ENCODE results near the gene IRF4.
"Not testable (repeated sequence)": the region's sequence is repeated elsewhere in the genome, so short reads cannot be mapped to it uniquely, and the experiment has no call there.

IRF4 gene

DNA sequence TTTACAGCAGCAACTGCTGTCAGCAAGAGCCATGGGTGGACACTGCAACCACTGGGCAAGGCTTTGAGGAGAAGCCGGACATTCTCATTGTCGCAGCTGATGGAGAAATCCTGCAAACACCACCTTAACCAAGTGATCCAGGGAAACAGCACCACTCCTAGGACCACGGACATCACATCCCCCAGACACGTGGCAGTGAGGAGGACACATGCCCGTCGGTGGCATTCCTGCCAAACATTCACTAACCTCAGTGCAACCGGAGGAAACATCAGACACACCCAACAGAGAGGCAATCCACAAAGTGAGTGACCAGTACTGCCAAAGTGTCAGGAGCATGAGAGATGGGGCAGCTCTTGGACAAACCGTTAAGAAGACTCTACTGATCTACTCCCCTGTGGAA is 16.6 kb upstream of the IRF4 start:
- H3K23ac ChIP-seq (ENCODE audit: low read depth, low read length, poor library complexity) = peak overlapping the region; percentile 3
- no peak overlapping the region for H4K91ac ChIP-seq (ENCODE audit: low read depth, low read length, poor library complexity)
- H2BK12ac ChIP-seq (ENCODE audit: low read length) = no peak overlapping the region
- no peak overlapping the region for H2BK5ac ChIP-seq (ENCODE audit: low read length)
- H3K4me3 ChIP-seq (ENCODE audit: low read length in 2 of 2) = no peak overlapping the region
- no peaks in the 10 kb centered on the region for H3K4me1 ChIP-seq (ENCODE audit: control insufficient read depth in 2 of 2, insufficient read depth in 1 of 2, low read depth in 1 of 2, low read length in 2 of 2)
- WGBS, 2 donors (ENCODE audit: extremely low coverage in 2 of 2, insufficient read length in 2 of 2, insufficient replicate concordance in 1 of 2) = no CpG with 5 or more reads among the region's 8 CpGs
- H3K27ac ChIP-seq (replicated peaks; ENCODE audit: low read length) = no peak overlapping the region
- no peak overlapping the region for H3K4me2 ChIP-seq (ENCODE audit: insufficient read depth, low read length, poor library complexity, severe bottlenecking)
- H3K14ac ChIP-seq (ENCODE audit: low read length) = no peak overlapping the region
- peaks cover 0 to 39% of the 10 kb centered on the region in 2 donors for H3K9me3 ChIP-seq (replicated peaks in 1 of 2; ENCODE audit: control insufficient read depth in 2 of 2, insufficient read depth in 1 of 2, low read depth in 1 of 2, low read length in 2 of 2)
- H2BK15ac ChIP-seq (ENCODE audit: low read length) = no peak overlapping the region
- no peaks in the 10 kb centered on the region for H3K36me3 ChIP-seq (replicated peaks in 1 of 2; ENCODE audit: control insufficient read depth in 2 of 2, insufficient read depth in 2 of 2, low read length in 2 of 2)
- no peak overlapping the region for H3K18ac ChIP-seq (ENCODE audit: low read length)
- no peak overlapping the region for H2BK120ac ChIP-seq (ENCODE audit: low read depth, low read length)
- peaks cover 0 to 34% (median 2%) of the 10 kb centered on the region in 3 experiments for H3K27me3 ChIP-seq (ENCODE audit: control insufficient read depth in 3 of 3, insufficient read depth in 3 of 3, low read depth in 1 of 3, low read length in 3 of 3)
- H2AK5ac ChIP-seq (ENCODE audit: low read depth, low read length) = no peak overlapping the region
- no peak overlapping the region for H3K4ac ChIP-seq (ENCODE audit: low read length)
- H2AFZ ChIP-seq (ENCODE audit: low read length) = no peak overlapping the region
- no peak overlapping the region for H4K8ac ChIP-seq (ENCODE audit: low read depth, low read length)
- no peak for DNase-seq (ENCODE audit: low spot score)
- no peak overlapping the region for H3K9ac ChIP-seq (ENCODE audit: low read depth, low read length, poor library complexity)
- H3K79me1 ChIP-seq (ENCODE audit: low read depth, low read length) = no peaks in the 10 kb centered on the region

- H3K36me3 ChIP-seq (replicated peaks in 1 of 2; ENCODE audit: control insufficient read depth in 2 of 2, insufficient read depth in 2 of 2, low read length in 2 of 2) = no peaks in the 10 kb centered on the region
- no peak overlapping the region for H3K4ac ChIP-seq (ENCODE audit: low read length)
- H3K4me1 ChIP-seq (ENCODE audit: control insufficient read depth in 2 of 2, insufficient read depth in 1 of 2, low read depth in 1 of 2, low read length in 2 of 2) = no peaks in the 10 kb centered on the region
- no peak overlapping the region for H2AFZ ChIP-seq (ENCODE audit: low read length)
- no peak overlapping the region for H2BK15ac ChIP-seq (ENCODE audit: low read length)
- H3K79me1 ChIP-seq (ENCODE audit: low read depth, low read length) = no peaks in the 10 kb centered on the region
- DNase-seq (ENCODE audit: low spot score) = no peak
- peaks cover 0 to 52% (median 2%) of the 10 kb centered on the region in 3 experiments for H3K27me3 ChIP-seq (ENCODE audit: control insufficient read depth in 3 of 3, insufficient read depth in 3 of 3, low read depth in 1 of 3, low read length in 3 of 3)
- H3K9me3 ChIP-seq (replicated peaks in 1 of 2; ENCODE audit: control insufficient read depth in 2 of 2, insufficient read depth in 1 of 2, low read depth in 1 of 2, low read length in 2 of 2) = peaks cover 0 to 45% of the 10 kb centered on the region in 2 donors
- no peak overlapping the region for H2BK120ac ChIP-seq (ENCODE audit: low read depth, low read length)
- no peak overlapping the region for H3K4me2 ChIP-seq (ENCODE audit: insufficient read depth, low read length, poor library complexity, severe bottlenecking)
- no peak overlapping the region for H3K4me3 ChIP-seq (ENCODE audit: low read length in 2 of 2)
- H3K9ac ChIP-seq (ENCODE audit: low read depth, low read length, poor library complexity) = no peak overlapping the region
- no peak overlapping the region for H3K27ac ChIP-seq (replicated peaks; ENCODE audit: low read length)
- no peak overlapping the region for H2AK5ac ChIP-seq (ENCODE audit: low read depth, low read length)
- no peak overlapping the region for H3K14ac ChIP-seq (ENCODE audit: low read length)
- no peak overlapping the region for H2BK5ac ChIP-seq (ENCODE audit: low read length)
- H4K8ac ChIP-seq (ENCODE audit: low read depth, low read length) = no peak overlapping the region
- H4K91ac ChIP-seq (ENCODE audit: low read depth, low read length, poor library complexity) = no peak overlapping the region
- no peak overlapping the region for H2BK12ac ChIP-seq (ENCODE audit: low read length)
- no peak overlapping the region for H3K23ac ChIP-seq (ENCODE audit: low read depth, low read length, poor library complexity)
- no CpG with 5 or more reads among the region's 10 CpGs for WGBS, 2 donors (ENCODE audit: extremely low coverage in 2 of 2, insufficient read length in 2 of 2, insufficient replicate concordance in 1 of 2)
- no peak overlapping the region for H3K18ac ChIP-seq (ENCODE audit: low read length)
Measured at GRCh38 chr6:376827-377640, 14.5 kb upstream of the IRF4 start.

DNA sequence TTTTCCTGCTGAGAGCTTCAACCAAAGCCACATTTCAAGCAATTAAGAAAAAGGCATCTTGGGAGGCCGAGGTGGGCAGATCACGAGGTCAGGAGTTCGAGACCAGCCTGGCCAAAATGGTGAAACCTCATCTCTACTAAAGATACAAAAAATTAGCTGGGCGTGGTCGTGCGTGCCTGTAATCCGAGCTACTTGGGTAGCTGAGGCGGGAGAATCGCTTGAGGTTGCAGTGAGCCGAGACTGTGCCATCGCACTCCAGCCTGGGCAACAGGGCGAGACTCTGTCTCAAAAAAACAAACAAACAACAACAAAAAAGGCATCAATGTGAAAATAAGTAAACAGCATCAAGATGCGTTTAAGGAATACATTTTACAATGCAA is 13.9 kb upstream of the IRF4 start:
- not testable (repeated sequence) for H3K14ac ChIP-seq (ENCODE audit: low read length); H4K91ac ChIP-seq (ENCODE audit: low read depth, low read length, poor library complexity); H3K9ac ChIP-seq (ENCODE audit: low read depth, low read length, poor library complexity); H3K4ac ChIP-seq (ENCODE audit: low read length); H2BK5ac ChIP-seq (ENCODE audit: low read length); H2BK120ac ChIP-seq (ENCODE audit: low read depth, low read length); H2AK5ac ChIP-seq (ENCODE audit: low read depth, low read length); H3K36me3 ChIP-seq (replicated peaks in 1 of 2; ENCODE audit: control insufficient read depth in 2 of 2, insufficient read depth in 2 of 2, low read length in 2 of 2); H3K4me2 ChIP-seq (ENCODE audit: insufficient read depth, low read length, poor library complexity, severe bottlenecking); H3K23ac ChIP-seq (ENCODE audit: low read depth, low read length, poor library complexity); H4K8ac ChIP-seq (ENCODE audit: low read depth, low read length); DNase-seq (ENCODE audit: low spot score); H3K4me3 ChIP-seq (ENCODE audit: low read length in 2 of 2); H3K27ac ChIP-seq (replicated peaks; ENCODE audit: low read length); H2BK12ac ChIP-seq (ENCODE audit: low read length); H3K18ac ChIP-seq (ENCODE audit: low read length); H2AFZ ChIP-seq (ENCODE audit: low read length); H3K79me1 ChIP-seq (ENCODE audit: low read depth, low read length); H3K4me1 ChIP-seq (ENCODE audit: control insufficient read depth in 2 of 2, insufficient read depth in 1 of 2, low read depth in 1 of 2, low read length in 2 of 2); H2BK15ac ChIP-seq (ENCODE audit: low read length)
- no CpG with 5 or more reads among the region's 13 CpGs for WGBS, 2 donors (ENCODE audit: extremely low coverage in 2 of 2, insufficient read length in 2 of 2, insufficient replicate concordance in 1 of 2)
- peaks cover 0 to 58% (median 2%) of the 10 kb centered on the region in 3 experiments for H3K27me3 ChIP-seq (ENCODE audit: control insufficient read depth in 3 of 3, insufficient read depth in 3 of 3, low read depth in 1 of 3, low read length in 3 of 3)
- peaks cover 0 to 44% of the 10 kb centered on the region in 2 donors for H3K9me3 ChIP-seq (replicated peaks in 1 of 2; ENCODE audit: control insufficient read depth in 2 of 2, insufficient read depth in 1 of 2, low read depth in 1 of 2, low read length in 2 of 2)

DNA sequence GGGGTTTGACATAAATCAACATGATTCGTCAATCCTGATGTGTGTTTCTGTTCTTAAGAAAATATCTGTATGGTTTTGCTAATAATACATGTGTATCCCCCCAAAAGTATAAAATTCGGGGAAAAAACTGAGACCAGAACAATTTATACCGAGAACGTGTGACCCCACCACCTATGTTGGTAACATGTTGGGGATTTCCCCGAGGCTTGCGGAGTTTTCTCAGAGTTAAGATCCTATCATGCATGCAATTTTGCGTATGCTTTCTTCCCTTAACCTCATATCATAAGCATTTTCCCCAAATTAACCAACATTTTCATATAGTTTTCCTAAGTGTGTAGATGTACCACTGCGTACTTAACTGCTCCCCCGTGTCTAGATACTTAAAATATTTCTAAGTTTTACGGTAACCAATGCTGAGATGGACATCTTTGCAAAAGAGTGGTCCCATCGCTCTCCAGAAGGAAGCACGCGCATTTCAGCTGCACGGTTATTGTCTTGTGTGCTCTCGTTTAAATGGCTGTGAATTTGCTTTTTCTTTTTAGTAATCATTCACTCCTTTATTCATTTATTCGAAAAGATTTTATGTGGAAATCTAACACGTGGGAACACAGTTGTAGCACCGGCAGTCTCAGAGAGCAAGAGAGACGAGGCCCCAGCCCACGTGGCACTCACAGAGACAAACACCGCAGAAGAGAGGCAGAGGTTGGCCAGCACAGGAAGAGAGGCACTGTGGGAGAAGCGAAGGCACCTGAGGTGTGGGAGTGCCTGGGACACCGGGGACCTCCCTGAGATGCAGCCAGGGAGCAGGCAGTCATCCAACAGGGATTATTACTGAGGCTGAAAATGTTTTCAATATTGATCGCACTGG is 13.2 kb upstream of the IRF4 start:
- no peak for DNase-seq (ENCODE audit: low spot score)
- Histone ChIP-seq H3K4me2 (ENCODE audit: insufficient read depth, low read length, poor library complexity, severe bottlenecking) (no peak overlapping the region), H3K4me1 (ENCODE audit: control insufficient read depth in 2 of 2, insufficient read depth in 1 of 2, low read depth in 1 of 2, low read length in 2 of 2) (no peaks in the 10 kb centered on the region), H3K23ac (ENCODE audit: low read depth, low read length, poor library complexity) (no peak overlapping the region), H2BK15ac (ENCODE audit: low read length) (no peak overlapping the region), H3K36me3 (replicated peaks in 1 of 2; ENCODE audit: control insufficient read depth in 2 of 2, insufficient read depth in 2 of 2, low read length in 2 of 2) (no peaks in the 10 kb centered on the region), H3K79me1 (ENCODE audit: low read depth, low read length) (no peaks in the 10 kb centered on the region), H2BK12ac (ENCODE audit: low read length) (no peak overlapping the region), H3K14ac (ENCODE audit: low read length) (no peak overlapping the region), H3K9ac (ENCODE audit: low read depth, low read length, poor library complexity) (no peak overlapping the region), H3K4me3 (ENCODE audit: low read length in 2 of 2) (no peak overlapping the region), H4K8ac (ENCODE audit: low read depth, low read length) (no peak overlapping the region), H3K4ac (ENCODE audit: low read length) (no peak overlapping the region), H3K27ac (replicated peaks; ENCODE audit: low read length) (no peak overlapping the region), H2AFZ (ENCODE audit: low read length) (no peak overlapping the region), H2BK120ac (ENCODE audit: low read depth, low read length) (no peak overlapping the region), H2AK5ac (ENCODE audit: low read depth, low read length) (no peak overlapping the region), H2BK5ac (ENCODE audit: low read length) (no peak overlapping the region), H3K18ac (ENCODE audit: low read length) (no peak overlapping the region), H3K27me3 (ENCODE audit: control insufficient read depth in 3 of 3, insufficient read depth in 3 of 3, low read depth in 1 of 3, low read length in 3 of 3) (peaks cover 0 to 58% (median 2%) of the 10 kb centered on the region in 3 experiments), H3K9me3 (replicated peaks in 1 of 2; ENCODE audit: control insufficient read depth in 2 of 2, insufficient read depth in 1 of 2, low read depth in 1 of 2, low read length in 2 of 2) (peaks cover 0 to 37% of the 10 kb centered on the region in 2 donors), H4K91ac (ENCODE audit: low read depth, low read length, poor library complexity) (no peak overlapping the region)
- no CpG with 5 or more reads among the region's 24 CpGs for WGBS, 2 donors (ENCODE audit: extremely low coverage in 2 of 2, insufficient read length in 2 of 2, insufficient replicate concordance in 1 of 2)
